IMR-90 (cell line): ENCODE measurements around the gene KLHL3. TPM values are rescaled to one million over a fixed set of nuclear protein-coding genes. Genes with fewer than 3 reads are reported as not detected.

Source experiments
- ATAC-seq: fragments of 200-7000 bp; cut with Tn5 transposase; 2 replicates; pipeline ENCODE4 v1.9.1; 2020; ENCODE audit warnings: low read depth, mild to moderate bottlenecking, moderate library complexity
- BruUV-seq: library from RNA; stranded (reverse); fragments of 400-500 nt; replicated peaks from 2 replicates; lab custom pipeline; 2021; lab: Mats Ljungman, UMichigan
- CTCF ChIA-PET: fragments of 300-600 bp; formaldehyde crosslinking; extraction: SDS; loops from one replicate; lab custom pipeline; 2021; ENCODE audit warnings: antibody characterized with exemption; lab: Yijun Ruan, JAX
- POLR2A ChIA-PET: fragments of 300-600 bp; sonication (Branson Sonifier 250); formaldehyde crosslinking; loops from one replicate; lab custom pipeline; 2022; ENCODE audit warnings: antibody characterized with exemption; ENCODE audit not compliant: unreplicated experiment; lab: Charles Lee
- DNase-seq: peaks from one replicate; pipeline ENCODE4 v3.0.0; 2013
- H2AFZ ChIP-seq: replicated peaks from 2 replicates; pipeline ENCODE3; 2013; ENCODE audit warnings: low read length, mild to moderate bottlenecking; ENCODE audit not compliant: poor library complexity
- H2AK5ac ChIP-seq: 2 replicates; pipeline ENCODE4 v1.6.1; 2013; ENCODE audit warnings: low read depth, low read length, inconsistent platforms
- H2AK9ac ChIP-seq: replicated peaks from 2 replicates; pipeline ENCODE3; 2013; ENCODE audit warnings: mild to moderate bottlenecking, low read depth, low read length, moderate library complexity; ENCODE audit not compliant: poor library complexity
- H2BK120ac ChIP-seq: 2 replicates; pipeline ENCODE4 v1.6.1; 2013; ENCODE audit warnings: low read depth, low read length, inconsistent platforms
- H2BK15ac ChIP-seq: 3 replicates; pipeline ENCODE4 v1.6.1; 2013; ENCODE audit warnings: low read depth, low read length, inconsistent platforms
- H2BK20ac ChIP-seq: 2 replicates; pipeline ENCODE4 v1.6.1; 2013; ENCODE audit warnings: low read depth, mild to moderate bottlenecking, inconsistent platforms, low read length, moderate library complexity
- H2BK5ac ChIP-seq: 2 replicates; pipeline ENCODE4 v1.6.1; 2013; ENCODE audit warnings: mild to moderate bottlenecking, low read depth, low read length, inconsistent platforms; ENCODE audit not compliant: poor library complexity, severe bottlenecking
- H3K14ac ChIP-seq: replicated peaks from 2 replicates; pipeline ENCODE4 v1.6.1; 2013; ENCODE audit warnings: low read depth, low read length, inconsistent platforms
- H3K18ac ChIP-seq: 2 replicates; pipeline ENCODE4 v1.6.1; 2013; ENCODE audit warnings: low read depth, low read length, control low read depth
- H3K23ac ChIP-seq: 2 replicates; pipeline ENCODE4 v1.6.1; 2013; ENCODE audit warnings: low read depth, low read length, inconsistent platforms
- H3K27ac ChIP-seq: 2 replicates; pipeline ENCODE4 v1.5.1; 2013; ENCODE audit warnings: mild to moderate bottlenecking, control low read depth, low read length; ENCODE audit not compliant: insufficient read depth
- H3K27me3 ChIP-seq: 2 replicates; pipeline ENCODE4 v1.6.1; 2013; ENCODE audit warnings: low read length; ENCODE audit not compliant: control insufficient read depth, insufficient read depth
- H3K36me3 ChIP-seq: 2 replicates; pipeline ENCODE4 v1.6.1; 2013; ENCODE audit warnings: low read length, mixed read lengths; ENCODE audit not compliant: control insufficient read depth, insufficient read depth
- H3K4ac ChIP-seq: 2 replicates; pipeline ENCODE4 v1.6.1; 2013; ENCODE audit warnings: low read depth, low read length, inconsistent platforms
- H3K4me1 ChIP-seq: 2 replicates; pipeline ENCODE4 v1.6.1; 2013; ENCODE audit warnings: low read length, mixed read lengths; ENCODE audit not compliant: control insufficient read depth, insufficient read depth
- H3K4me2 ChIP-seq: 2 replicates; pipeline ENCODE4 v1.6.1; 2013; ENCODE audit warnings: low read depth, mild to moderate bottlenecking, control low read depth, low read length, moderate library complexity
- H3K4me3 ChIP-seq: 2 replicates; pipeline ENCODE4 v1.5.1; 2013; ENCODE audit warnings: low read depth, mild to moderate bottlenecking, control low read depth, low read length, moderate library complexity; ENCODE audit not compliant: insufficient read depth
- H3K56ac ChIP-seq: 2 replicates; pipeline ENCODE4 v1.6.1; 2013; ENCODE audit warnings: low read length, inconsistent platforms; ENCODE audit not compliant: insufficient read depth; ENCODE audit errors: extremely low read depth
- H3K79me1 ChIP-seq, 2 experiments: 2 replicates each; pipeline ENCODE4 v1.6.1; 2013; ENCODE audit warnings: low read length in 2 of 2, inconsistent platforms in 1 of 2, low read depth in 1 of 2
- H3K9ac ChIP-seq: 2 replicates; pipeline ENCODE4 v1.6.1; 2013; ENCODE audit warnings: low read depth, low read length, control low read depth
- H3K9me1 ChIP-seq: 2 replicates; pipeline ENCODE4 v1.6.1; 2013; ENCODE audit warnings: low read length, inconsistent platforms; ENCODE audit not compliant: insufficient read depth
- H3K9me3 ChIP-seq: 2 replicates; pipeline ENCODE4 v1.6.1; 2013; ENCODE audit warnings: low read length; ENCODE audit not compliant: control insufficient read depth, insufficient read depth
- H4K20me1 ChIP-seq: 2 replicates; pipeline ENCODE4 v1.6.1; 2013; ENCODE audit warnings: low read length, inconsistent platforms; ENCODE audit not compliant: insufficient read depth
- H4K5ac ChIP-seq: 2 replicates; pipeline ENCODE4 v1.6.1; 2013; ENCODE audit warnings: mild to moderate bottlenecking, low read depth, low read length, control low read depth
- H4K8ac ChIP-seq, 2 experiments: 2 replicates each; pipeline ENCODE4 v1.6.1; 2013; ENCODE audit warnings: low read depth in 2 of 2, low read length in 2 of 2, control low read depth in 1 of 2, inconsistent platforms in 1 of 2
- H4K91ac ChIP-seq: 2 replicates; pipeline ENCODE4 v1.6.1; 2013; ENCODE audit warnings: low read depth, low read length, inconsistent platforms; ENCODE audit not compliant: insufficient read depth
- BHLHE40 ChIP-seq: fragments of 150-350 bp; IDR thresholded peaks from 2 replicates; pipeline ENCODE4 v1.6.1; 2016; ENCODE audit warnings: mild to moderate bottlenecking, low read depth, low read length
- CEBPB ChIP-seq: IDR thresholded peaks from 2 replicates; pipeline ENCODE4 v1.6.1; 2012; ENCODE audit warnings: low read depth, low read length, improper control_type of control experiment
- CHD1 ChIP-seq: IDR thresholded peaks from 2 replicates; pipeline ENCODE4 v1.6.1; 2012; ENCODE audit warnings: low read depth, low read length, improper control_type of control experiment
- CTCF ChIP-seq: conservative IDR thresholded peaks from 2 replicates; pipeline ENCODE4 v1.5.1; 2012; ENCODE audit warnings: mild to moderate bottlenecking, low read depth, low read length, improper control_type of control experiment
- ELK1 ChIP-seq: fragments of 150-350 bp; IDR thresholded peaks from 2 replicates; pipeline ENCODE4 v1.6.1; 2016; ENCODE audit warnings: low read depth, mild to moderate bottlenecking, low read length, moderate library complexity, borderline replicate concordance
- FOS ChIP-seq: fragments of 150-350 bp; IDR thresholded peaks from 2 replicates; pipeline ENCODE4 v1.6.1; 2016; ENCODE audit warnings: low read depth, low read length
- MAFK ChIP-seq: IDR thresholded peaks from 2 replicates; pipeline ENCODE4 v1.6.1; 2012; ENCODE audit warnings: low read depth, low read length, improper control_type of control experiment
- MAZ ChIP-seq: IDR thresholded peaks from 2 replicates; pipeline ENCODE4 v1.6.1; 2012; ENCODE audit warnings: low read depth, mild to moderate bottlenecking, low read length, improper control_type of control experiment, moderate library complexity, borderline replicate concordance
- MXI1 ChIP-seq: IDR thresholded peaks from 2 replicates; pipeline ENCODE4 v1.6.1; 2012; ENCODE audit warnings: low read depth, mild to moderate bottlenecking, low read length, moderate library complexity, borderline replicate concordance
- NFE2L2 ChIP-seq: fragments of 150-350 bp; IDR thresholded peaks from 2 replicates; pipeline ENCODE4 v1.6.1; 2016; ENCODE audit warnings: low read depth, mild to moderate bottlenecking, low read length
- POLR2A ChIP-seq: IDR thresholded peaks from 2 replicates; pipeline ENCODE4 v1.6.1; 2012; ENCODE audit warnings: mild to moderate bottlenecking, low read depth, low read length
- RAD21 ChIP-seq: IDR thresholded peaks from 2 replicates; pipeline ENCODE4 v1.6.1; 2012; ENCODE audit warnings: low read length, improper control_type of control experiment
- RCOR1 ChIP-seq: IDR thresholded peaks from 2 replicates; pipeline ENCODE4 v1.6.1; 2012; ENCODE audit warnings: mild to moderate bottlenecking, low read length, improper control_type of control experiment; ENCODE audit not compliant: insufficient replicate concordance
- RFX5 ChIP-seq: IDR thresholded peaks from 2 replicates; pipeline ENCODE4 v1.8.0; 2012; ENCODE audit warnings: low read depth, mild to moderate bottlenecking, low read length, moderate library complexity
- USF2 ChIP-seq: fragments of 150-350 bp; IDR thresholded peaks from 2 replicates; pipeline ENCODE4 v1.6.1; 2017; ENCODE audit warnings: mild to moderate bottlenecking, antibody characterized with exemption, low read length, low read depth
- WGBS, 2 experiments: methylation state at CpG; one replicate each; pipeline versions ENCODE4 v1.1.5 to v1.1.7; 2013; ENCODE audit warnings: missing lambda C conversion rate in 2 of 2; ENCODE audit not compliant: insufficient read length in 1 of 2; ENCODE audit errors: extremely low coverage in 2 of 2; 5-methylcytosine and 5-hydroxymethylcytosine counted together
- dilution Hi-C: fragments of 300-500 bp; cut with HindIII; formaldehyde crosslinking; loops from one replicate; pipeline ENCODE4 v1.14.3; 2018; ENCODE audit warnings: low sequenced_read_pairs; ENCODE audit not compliant: unreplicated experiment
- in situ Hi-C: fragments of 300-500 bp; cut with MboI; formaldehyde crosslinking; loops from 3 replicates; pipeline ENCODE4 v1.14.3; 2019; ENCODE audit warnings: low sequenced_read_pairs, inconsistent platforms, mixed read lengths
- intact Hi-C: fragments of 100-400 bp; cut with micrococcal nuclease; formaldehyde crosslinking; loops from 2 replicates; pipeline ENCODE4 v1.10.0; 2022
- polyA plus RNA-seq, 3 experiments: library from polyadenylated mRNA; depleted of rRNA; stranded (reverse); fragments of >200 nt; gene quantifications; 2 replicates each; pipeline ENCODE4 v1.2.3, GENCODE V29; 2012; ENCODE audit warnings: low replicate concordance in 1 of 3
- total RNA-seq: library from RNA; depleted of rRNA; stranded (reverse); fragments of >200 nt; gene quantifications from 2 replicates; pipeline ENCODE4 v1.2.3, GENCODE V29; 2012

The KLHL3 gene
- total and polyA plus RNA-seq, 2 of the 4 experiments (the other 2 are of a cell fraction) = 2.3 to 4.1 TPM

GRCh38 chr5:137615171-137615775, 120.6 kb downstream of the KLHL3 start:
- H3K9me3 ChIP-seq = no peaks in the 10 kb centered on the region
- no peak overlapping the region for H3K56ac ChIP-seq
- DNase-seq (no peak), ATAC-seq (no peak)
- H2BK20ac ChIP-seq = no peak overlapping the region
- ChIA-PET POLR2A (no interaction called here), CTCF (no interaction called here)
- H4K20me1 ChIP-seq = no peaks in the 10 kb centered on the region
- no CpG with 5 or more reads among the region's 5 CpGs for WGBS, 2 experiments
- no TSS peak for BruUV-seq
- no peak overlapping the region for H3K4me3 ChIP-seq
- no peak for TF ChIP-seq MAZ
- no peak for TF ChIP-seq FOS
- no peak for TF ChIP-seq CHD1
- TF ChIP-seq MXI1 = no peak
- no peak for TF ChIP-seq CEBPB
- no peak for TF ChIP-seq RAD21
- TF ChIP-seq RFX5 = no peak
- TF ChIP-seq ELK1 = no peak
- no peak for TF ChIP-seq CTCF
- no peak for TF ChIP-seq USF2
- no peak for TF ChIP-seq RCOR1
- TF ChIP-seq POLR2A = no peak
- TF ChIP-seq BHLHE40 = no peak
- no peak for TF ChIP-seq NFE2L2
- TF ChIP-seq MAFK = no peak
- no peak overlapping the region for H2BK15ac ChIP-seq
- no peak overlapping the region for H2AFZ ChIP-seq
- H3K36me3 ChIP-seq = no peaks in the 10 kb centered on the region
- intact Hi-C loops = no loop called here
- H3K9me1 ChIP-seq = peaks cover 2% of the 10 kb centered on the region; the same call in 1 of the 2 replicates
- H4K91ac ChIP-seq = no peak overlapping the region
- H3K23ac ChIP-seq = no peak overlapping the region
- H3K9ac ChIP-seq = no peak overlapping the region
- no peak overlapping the region for H3K4me2 ChIP-seq
- no peak overlapping the region for H2AK9ac ChIP-seq
- no peak overlapping the region for H2BK5ac ChIP-seq
- no peak overlapping the region for H4K8ac ChIP-seq
- no peak overlapping the region for H3K27ac ChIP-seq
- dilution Hi-C loops = no loop called here
- H3K14ac ChIP-seq = no peak overlapping the region
- in situ Hi-C loops = no loop called here
- H3K4me1 ChIP-seq = peaks cover 4% of the 10 kb centered on the region
- no peaks in the 10 kb centered on the region; the same call in 1 of the 2 replicates for H3K27me3 ChIP-seq
- no peaks in the 10 kb centered on the region for H3K79me1 ChIP-seq
- H2BK120ac ChIP-seq = no peak overlapping the region
- H2AK5ac ChIP-seq = no peak overlapping the region
- H3K4ac ChIP-seq = no peak overlapping the region
- no peak overlapping the region for H3K18ac ChIP-seq
- no peak overlapping the region for H4K5ac ChIP-seq
